Activated CD4-positive, alpha-beta T cell treated with anti-CD3 and anti-CD28 coated beads, Interleukin-2, amount 50 U/mL, for 16 hours (primary cell): ENCODE data around the gene ATP4B.
"Not testable (repeated sequence)": the region's sequence is repeated elsewhere in the genome, so short reads cannot be mapped to it uniquely, and the experiment has no call there.

Experiments
- DNase-seq: peaks from one replicate; pipeline ENCODE4 v3.0.0-alpha.2; 2020

The ATP4B gene

DNA sequence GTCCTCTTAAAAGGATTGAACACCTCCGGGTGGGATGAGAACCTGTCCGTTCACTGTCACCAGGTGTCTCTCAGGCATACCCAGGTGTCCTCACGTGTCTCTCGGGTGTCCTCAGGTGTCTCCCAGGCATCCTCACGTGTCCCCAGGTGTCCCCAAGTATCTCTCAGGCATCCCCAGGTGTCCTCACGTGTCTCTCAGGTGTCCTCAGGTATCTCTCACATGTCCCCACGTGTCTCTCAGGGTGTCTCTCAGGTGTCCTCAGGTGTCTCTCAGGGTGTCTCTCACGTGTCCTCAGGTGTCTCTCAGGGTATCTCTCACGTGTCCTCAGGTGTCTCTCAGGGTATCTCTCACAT, 33.8 kb downstream of the ATP4B start:
- DNase-seq, result no peak

DNA sequence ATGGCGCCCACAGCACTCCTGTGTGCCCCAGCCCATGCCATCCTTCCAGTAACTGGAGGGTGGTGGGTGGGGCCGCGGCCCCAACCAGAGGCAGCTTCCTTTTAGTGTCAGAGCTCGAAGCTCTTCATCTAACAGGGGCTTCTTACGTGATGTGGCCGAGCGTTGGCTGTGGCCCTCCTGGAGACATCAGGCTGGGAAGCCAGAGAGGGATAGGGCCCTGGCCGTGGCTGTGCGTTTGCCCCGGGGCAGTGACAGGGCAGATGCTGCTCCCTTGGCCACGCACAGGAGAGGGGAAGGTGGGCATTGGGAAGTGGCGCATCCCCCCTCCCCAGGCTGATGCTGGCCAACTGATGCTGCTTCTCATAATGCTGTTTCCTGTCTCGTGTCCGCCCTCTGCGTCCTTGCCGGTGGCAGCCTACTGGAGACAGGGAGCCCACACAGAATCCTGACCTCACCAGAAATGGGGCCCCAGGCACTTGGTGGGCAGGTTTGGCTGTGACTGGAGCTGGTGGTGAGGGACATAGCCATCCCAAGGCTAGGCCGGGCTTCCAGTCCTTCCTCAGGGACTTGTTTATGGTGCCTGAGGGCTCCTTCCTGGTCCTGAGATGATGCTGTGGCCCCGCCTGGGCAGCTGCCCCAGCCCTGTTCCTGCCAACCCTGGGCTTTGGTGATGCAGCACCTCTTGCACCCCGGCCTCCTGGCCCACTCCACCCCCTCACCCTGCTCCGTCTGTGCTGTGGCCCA, 34.3 kb downstream of the ATP4B start:
- no peak for DNase-seq

DNA sequence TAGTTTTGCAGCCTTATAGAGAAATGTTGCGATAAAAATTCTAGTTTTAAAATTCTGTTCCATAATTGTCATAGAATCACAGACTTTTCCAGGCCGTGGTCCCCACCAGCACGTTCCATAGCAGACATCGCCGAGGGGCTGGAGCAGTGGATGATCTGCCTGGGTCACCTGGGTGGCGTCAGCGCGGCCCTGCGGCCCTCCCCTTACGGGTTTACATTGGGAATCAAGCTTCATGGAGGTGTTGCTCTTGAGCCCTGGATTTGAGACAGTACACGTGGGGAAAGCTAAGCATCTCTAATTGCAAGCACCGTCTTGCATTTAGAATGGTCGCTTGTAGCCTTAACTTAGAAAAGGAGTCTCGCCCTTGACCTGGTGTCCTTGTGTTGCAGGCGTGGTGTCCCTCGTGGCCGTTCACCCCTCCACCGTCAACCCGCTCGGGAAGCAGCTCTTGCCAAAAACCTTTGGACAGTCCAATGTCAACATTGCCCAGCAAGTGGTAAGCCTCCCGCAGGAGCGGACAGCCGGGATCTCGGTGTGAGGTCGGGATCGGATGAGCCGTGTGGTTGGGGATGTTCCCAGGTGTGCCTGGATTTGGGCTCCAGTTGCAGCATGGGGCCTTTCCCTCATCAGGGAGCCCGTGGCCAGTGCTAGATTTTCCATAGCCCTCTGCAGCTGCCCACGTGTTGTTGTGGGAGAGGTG, 35.1 kb downstream of the ATP4B start:
- DNase-seq, result no peak

DNA sequence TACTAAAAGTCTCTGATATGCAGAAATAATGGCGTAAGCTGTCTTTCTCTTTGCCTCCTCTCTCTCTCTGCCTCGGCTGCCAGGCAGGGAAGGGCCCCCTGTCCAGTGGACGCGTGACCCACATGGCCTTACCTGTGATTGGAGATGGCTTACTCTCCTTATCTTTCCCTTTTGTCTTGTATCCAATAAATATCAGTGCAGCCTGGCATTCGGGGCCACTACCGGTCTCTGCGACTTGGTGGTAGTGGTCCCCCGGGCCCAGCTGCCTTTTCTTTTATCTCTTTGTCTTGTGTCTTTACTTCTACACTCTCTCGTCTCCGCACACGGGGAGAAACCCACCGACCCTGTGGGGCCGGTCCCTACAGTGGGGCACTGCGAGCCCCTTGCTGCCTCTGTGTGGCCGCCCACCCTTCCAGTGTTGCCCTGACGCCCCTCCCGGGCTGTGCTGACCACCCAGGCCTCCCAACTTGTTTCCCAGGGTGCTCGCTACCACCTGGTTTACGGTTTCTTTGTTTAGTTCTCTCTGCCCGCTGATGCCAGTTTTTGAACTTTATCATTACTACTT, 35.9 kb downstream of the ATP4B start:
- not testable (repeated sequence) for DNase-seq

DNA sequence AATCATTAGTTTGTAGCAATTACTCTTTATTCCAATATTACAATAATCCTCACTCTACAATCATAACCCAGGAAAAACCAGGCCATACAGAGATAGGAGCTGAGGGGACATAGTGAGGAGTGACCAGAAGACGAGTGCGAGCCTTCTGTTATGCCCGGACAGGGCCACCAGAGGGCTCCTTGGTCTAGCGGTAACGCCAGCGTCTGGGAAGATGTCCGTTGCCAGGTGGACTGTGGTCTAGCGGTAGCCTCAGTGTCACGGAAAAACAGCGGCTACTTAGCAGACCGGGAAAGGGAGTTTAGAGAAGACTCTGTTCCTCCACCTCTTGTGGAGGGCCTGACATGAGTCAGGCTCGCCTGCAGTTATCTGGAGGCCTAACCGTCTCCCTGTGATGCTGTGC, 36.5 kb downstream of the ATP4B start:
- not testable (repeated sequence) for DNase-seq

DNA sequence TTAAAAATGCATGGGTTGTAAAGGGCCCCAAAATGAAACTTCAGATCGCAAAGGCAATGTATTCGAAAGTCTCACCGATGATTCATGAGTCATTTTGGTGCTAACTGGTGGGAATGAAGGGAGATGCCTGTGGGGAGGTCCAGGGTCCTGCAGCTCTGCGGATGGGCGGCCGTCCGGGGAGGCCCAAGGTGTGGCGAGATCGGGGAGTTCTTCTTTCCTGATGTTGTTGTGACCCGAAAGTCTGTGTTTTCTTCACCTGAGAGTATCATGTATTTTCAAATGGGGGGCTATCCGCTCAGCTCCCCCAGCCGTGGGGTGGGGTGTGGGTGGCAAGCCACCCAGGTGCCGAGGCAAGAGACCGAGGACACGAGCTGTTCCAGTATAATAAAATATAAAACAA, 37.0 kb downstream of the ATP4B start:
- no peak for DNase-seq

DNA sequence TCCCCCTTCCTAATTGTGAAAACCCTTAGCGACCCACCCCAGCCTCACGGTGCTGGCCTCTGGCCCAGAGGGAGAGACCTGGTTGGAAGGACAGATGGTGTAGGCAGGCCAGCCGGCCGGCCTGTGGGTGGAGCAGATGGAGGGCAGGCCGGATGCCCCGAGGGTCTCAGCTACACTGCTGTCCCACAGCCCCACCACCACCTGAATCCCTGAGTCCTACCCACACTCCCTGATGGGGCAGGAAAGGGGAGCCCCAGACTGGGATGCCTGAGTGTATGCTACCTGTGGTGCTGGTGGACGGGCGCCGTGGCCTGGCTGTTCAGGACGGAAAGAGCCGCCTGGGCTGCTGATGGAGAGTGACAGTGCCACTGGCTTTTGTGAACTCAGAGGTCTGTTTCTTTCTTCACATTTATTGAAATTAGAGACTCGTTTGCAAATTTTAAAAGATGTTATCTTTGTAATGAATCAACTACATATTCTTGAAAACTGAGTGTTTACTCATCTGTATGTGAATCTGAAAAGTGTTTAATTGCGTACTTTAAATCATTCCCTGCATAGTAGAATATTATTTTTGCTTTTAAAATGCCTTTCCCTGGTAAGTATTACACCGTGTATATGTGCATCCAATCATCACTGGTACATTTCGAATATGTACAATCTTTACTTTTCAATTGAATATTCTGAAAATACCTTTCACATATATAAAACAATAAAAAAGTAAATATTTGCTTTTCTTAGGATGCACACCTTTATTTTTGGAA, 37.8 kb downstream of the ATP4B start:
- no peak for DNase-seq

DNA sequence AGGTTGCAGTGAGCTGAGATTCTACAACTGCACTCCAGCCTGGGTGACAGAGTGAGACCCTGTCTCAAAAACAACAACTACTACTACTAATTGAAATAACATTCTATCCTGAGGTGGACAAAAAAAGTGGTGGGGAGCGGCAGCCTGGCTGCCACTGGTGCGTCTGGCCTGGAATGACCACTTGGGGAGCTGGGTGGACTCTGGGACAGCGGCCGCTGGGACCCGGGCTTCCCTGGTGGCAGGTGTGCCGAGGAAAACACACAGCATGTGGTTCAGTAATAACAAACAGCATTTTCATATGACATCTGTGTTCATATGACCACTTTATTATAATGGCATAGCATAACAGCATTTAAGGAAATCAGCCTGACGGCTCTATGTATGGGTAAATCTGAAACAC, 39.5 kb downstream of the ATP4B start:
- no peak for DNase-seq

DNA sequence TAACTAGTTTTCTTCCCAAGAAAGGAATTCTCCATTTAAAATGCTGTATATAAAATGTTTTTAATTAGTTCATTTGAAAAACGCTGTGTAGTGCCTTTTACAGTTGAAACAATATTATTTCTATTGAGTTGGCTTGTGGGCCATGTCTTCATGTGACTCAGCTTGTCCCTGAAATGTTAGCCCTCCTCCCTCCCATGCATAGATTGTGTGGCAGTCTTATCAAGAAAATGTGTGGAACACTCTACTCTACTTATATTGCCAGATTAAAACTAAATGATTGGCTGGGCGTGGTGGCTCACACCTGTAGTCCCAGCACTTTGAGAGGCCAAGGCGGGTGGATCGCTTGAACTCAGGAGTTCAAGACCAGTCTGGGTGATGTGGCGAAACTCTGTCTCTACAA, 40.0 kb downstream of the ATP4B start:
- DNase-seq, result no peak

DNA sequence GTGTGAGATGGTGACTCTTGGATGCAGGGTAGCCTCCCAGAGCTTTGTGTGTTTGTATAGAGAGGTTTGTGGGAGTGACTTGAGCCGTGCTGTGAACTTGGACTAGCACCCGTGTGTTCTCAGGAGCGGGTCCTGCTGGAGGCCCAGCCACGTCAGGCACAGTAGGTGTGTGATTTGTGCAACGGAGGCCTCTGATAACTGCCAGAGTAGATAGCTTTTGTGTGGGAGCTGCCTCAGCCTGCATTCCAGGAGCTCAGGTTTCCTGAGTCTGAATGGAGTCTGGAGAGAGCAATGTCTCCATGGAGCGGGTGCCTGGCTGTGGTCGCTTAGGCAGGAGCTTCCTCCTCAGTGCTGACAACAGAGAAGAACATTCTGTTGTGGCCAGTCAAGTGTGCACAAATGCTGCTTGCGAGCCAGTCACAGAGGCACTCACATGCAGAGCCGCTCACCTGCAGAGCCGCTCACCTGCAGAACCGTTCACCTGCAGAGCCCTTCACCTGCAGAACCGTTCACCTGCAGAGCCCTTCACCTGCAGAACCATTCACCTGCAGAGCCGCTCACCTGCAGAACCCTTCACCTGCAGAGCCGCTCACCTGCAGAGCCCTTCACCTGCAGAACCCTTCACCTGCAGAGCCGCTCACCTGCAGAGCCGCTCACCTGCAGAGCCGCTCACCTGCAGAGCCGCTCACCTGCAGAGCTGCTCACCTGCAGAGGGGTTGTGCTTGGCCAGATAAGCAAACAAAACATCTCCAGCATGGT, 40.8 kb downstream of the ATP4B start:
- DNase-seq, result no peak

DNA sequence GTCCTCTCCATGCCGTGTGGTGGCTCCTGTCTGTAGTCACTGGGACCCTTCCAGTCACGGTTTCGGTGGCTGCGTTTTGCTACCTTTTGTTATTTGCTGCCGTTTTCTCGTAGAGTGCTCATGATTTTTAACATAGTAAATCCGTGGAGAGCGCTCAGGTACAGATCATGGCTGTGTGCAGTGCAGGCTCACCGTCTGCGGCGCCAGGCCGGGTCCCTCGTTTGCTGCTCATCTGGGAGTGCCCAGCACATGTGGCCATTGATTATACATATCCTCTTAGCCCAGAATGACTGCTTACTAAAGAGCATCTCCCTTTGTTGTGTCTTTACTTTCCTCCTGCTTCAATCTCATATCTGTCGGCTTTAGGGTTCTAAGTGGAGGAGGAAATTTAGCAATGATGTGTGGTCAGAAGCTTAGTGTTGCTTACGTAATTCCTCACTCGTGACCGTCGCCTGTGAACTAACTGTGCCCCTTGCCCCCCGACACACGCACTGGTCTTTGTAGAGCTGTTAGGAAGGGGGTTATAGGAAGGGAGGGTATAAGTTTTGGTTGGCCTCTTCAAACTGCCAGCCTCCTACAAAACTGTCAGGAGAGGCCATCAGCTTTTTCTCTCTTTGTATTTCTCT, 41.6 kb downstream of the ATP4B start:
- DNase-seq, result no peak

DNA sequence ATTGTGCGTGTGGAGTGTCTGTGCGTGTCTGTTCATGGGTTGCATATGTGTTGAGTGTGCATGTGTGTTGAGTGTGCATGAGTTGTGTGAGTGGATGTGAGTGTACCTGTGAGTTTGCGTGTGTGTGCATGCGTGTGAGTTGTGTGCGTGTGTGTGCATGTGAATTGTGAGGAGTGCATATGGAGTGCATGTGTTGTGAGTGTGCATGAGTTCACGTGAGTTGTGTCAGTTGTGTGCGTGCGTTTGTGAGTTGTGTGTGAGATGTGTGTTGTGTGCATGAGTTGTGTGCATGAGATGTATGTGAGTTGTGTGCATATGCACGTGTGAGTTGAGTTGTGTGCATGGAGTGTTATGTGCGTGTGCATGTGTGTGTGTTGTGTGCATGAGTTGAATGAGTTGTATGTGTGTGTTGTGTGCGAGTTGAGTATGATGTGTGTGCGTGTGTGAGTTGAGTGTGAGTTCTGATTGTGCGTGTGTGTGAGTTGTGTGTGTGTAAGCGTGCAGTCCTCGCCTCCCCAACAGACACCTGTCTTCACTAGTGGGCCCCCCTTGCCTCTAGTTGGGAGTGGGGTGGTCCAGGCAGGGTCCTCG, 44.1 kb downstream of the ATP4B start:
- DNase-seq, result no peak

DNA sequence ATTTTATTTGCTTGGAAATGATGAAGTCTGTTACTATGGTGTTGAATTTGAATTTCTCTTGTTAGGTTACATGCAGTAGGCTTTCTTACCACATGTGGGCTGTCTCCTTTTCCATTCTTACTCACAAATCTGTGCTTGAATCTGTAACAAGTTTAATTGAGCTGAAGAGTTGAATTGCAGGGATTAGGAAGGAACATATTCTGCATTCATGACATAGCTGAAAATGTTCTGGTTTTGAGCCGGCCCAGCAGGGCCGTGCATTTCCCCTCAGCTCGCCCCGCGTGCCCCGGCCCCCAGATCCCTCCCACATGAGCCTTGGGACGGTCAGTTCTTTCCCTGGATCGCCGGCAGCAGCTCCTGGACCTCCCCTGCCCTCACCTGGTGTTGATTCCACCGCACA, 45.4 kb downstream of the ATP4B start:
- no peak for DNase-seq

DNA sequence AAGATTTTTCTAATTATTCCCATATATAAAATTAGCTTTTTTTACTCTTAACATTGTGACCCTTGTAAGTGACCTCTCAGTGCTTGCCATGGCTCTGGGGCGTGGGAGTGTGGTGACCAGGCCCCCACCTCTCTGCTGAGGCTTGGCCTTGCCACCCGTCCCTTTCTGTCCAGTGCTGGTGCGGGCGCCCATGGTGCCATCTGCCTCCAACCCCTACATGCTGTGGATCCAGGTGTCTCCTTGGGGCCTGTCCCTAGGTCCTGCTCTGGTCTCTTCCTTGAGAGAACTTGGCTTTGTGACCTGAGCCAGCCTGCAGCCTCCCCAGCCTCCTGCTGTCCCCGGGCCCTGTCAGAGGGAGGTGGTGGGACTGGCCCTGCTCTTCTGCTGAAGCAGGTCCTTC, 46.0 kb downstream of the ATP4B start:
- no peak for DNase-seq

DNA sequence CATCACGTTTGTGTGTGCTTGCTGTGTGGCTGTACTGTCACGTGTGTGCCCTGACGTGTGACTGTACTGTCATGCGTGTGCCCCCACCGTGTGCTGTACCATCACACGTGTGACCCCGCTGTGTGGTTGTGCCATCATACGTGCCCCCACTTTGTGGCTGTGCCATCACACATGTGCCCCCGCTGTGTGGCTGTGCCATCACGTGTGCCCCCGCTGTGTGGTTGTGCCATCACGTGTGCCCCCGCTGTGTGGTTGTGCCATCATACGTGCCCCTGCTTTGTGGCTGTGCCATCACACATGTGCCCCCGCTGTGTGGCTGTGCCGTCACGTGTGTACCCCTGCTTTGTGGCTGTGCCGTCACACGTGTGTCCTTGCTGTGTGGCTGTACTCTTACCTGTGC, 47.7 kb downstream of the ATP4B start:
- no peak for DNase-seq

DNA sequence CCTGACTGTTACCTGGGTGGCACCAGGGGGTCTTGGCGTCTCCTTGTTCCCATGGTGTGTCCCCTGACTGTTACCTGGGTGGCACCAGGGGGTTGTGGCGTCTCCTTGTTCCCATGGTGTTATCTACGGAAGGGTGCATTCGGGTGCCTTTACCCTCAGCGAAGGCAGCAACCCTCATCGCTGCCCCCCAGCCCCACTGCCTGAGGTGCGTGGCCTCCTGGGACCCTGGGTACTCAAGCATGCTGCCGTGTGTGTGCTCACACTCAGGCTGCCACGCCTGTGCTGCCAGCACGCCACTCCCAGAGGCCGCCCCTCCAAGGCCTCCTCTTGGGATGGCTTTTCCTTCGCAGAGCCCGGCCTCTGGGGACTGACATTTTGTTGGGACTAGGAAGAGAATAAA, 48.4 kb downstream of the ATP4B start:
- DNase-seq, result no peak

DNA sequence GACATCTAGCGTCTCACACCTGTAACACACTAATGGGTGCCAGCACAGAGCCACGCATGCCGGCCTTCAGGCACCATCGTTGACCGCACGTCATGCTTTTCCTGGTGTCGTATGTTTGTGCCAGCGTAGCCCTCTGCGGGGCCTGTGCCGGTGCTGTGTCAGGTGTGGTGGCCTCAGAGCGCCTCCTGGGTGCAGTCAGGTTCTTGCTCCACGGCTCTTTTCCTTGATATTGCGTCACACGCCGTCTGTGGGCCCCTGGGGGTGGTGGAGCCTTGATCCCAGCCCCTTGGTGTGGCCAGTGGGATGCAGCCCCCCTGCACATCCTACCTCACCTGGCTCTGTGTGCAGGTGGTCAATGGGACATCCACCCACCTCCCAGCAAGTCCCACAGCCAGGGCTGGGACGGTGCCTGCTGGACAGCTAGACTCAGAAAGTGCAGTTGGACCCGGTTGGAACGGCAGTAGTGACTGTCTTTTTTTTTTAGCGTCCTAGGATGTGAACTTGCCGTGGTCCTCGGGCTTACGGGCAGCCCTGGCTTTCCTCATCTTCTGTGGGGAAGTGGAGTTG, 48.9 kb downstream of the ATP4B start:
- DNase-seq, result no peak

DNA sequence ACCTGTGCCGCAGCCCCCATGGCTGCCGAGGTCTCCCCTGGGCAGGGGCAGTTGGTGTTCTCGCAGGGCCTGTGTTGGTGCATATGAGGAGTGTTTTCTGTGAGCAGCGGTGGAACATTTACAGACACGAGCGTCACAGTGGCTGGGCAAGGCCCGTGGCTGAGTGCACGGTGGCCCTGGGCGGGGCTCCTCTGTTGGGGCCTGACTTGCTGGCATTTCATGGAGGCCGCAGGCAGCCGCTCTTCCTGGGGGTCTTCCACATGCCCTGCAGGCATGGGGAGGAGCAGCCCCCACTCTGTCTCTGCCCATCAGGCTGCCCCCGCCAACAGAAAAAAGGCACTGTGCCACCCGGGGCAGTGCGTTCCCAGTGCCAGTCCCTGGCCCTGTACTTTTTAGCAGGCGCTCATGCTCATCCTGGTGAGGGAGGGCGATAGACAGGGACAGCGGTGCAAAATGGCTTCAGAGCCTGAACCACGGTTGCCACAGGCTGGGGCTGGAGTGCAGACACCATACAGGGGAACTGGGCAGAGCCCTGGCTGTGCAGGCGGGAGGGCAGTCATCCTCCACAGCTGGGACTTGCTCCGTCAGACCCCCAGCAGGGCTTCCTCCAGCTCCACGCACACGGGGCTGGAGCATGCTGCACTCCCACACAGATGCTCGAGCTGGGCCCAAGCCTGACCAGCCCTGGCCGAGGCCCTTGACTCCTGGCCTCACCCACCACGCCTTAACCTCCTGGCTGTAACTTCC, 49.9 kb downstream of the ATP4B start:
- no peak for DNase-seq

DNA sequence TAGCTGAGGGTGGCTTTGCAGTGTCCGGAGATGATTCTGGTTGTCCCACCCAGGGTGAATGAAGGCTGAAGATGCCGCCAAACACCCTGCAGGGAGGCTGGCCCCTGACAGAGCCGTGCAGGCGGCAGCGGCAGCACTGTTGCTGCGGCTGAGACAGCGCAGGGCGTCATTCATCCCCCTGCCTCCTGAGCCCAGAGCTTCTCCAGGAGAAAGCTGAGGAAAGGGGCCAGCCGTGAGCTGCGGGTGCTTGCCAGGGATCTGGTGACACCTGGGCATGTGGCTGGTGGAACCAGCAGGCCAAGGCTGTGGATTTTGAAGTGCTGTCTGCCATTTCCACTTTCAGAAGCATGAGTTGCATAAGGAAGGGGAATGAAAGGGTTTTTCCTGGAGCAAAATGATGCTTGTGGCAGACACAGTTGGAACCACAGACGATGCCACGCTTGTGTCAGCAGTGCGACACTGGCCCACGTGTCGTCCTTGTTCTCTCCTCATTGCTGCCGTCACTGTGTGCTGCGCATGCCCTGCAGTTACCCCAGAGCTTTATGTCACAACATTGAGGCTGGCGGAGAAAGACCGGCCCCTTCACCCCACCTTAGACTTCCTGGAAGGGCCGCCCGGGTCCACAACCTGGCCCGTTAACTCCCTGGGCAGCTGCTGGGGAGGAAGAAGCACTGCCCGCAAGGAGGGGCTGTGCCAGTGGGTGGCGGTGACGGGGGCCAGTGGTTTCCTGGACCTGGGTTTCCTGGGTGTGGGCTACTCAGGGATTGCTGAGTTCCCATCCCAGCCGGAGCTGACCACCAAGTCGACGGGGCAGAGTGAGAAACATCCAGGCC, 50.7 kb downstream of the ATP4B start:
- DNase-seq, result no peak

DNA sequence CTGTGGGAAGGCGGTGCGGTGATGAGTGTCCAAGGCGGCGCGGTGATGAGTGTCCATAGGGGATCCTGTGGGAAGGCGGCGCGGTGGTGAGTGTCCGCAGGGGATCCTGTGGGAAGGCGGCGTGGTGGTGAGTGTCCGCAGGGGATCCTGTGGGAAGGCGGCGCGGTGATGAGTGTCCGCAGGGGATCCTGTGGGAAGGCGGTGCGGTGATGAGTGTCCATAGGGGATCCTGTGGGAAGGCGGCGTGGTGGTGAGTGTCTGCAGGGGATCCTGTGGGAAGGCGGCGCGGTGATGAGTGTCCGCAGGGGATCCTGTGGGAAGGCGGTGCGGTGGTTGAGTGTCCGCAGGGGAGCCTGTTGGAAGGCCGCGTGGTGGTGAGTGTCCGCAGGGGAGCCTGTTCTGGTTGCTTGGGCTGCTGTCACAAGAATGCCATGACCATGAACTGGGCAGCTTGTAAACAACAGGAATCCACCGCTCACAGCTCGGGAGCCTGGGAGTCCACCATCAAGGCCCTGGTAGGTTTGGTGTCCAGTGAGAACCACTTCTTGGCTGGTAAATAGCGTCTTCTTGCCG, 52.0 kb downstream of the ATP4B start:
- no peak for DNase-seq
